ENCODE measurements around the gene GPRC5A. TPM values are rescaled to one million over a fixed set of nuclear protein-coding genes. Genes with fewer than 3 reads are reported as not detected.

The GPRC5A gene
- total RNA-seq, 1 donor from 2014 or later: 27.3 TPM

DNA sequence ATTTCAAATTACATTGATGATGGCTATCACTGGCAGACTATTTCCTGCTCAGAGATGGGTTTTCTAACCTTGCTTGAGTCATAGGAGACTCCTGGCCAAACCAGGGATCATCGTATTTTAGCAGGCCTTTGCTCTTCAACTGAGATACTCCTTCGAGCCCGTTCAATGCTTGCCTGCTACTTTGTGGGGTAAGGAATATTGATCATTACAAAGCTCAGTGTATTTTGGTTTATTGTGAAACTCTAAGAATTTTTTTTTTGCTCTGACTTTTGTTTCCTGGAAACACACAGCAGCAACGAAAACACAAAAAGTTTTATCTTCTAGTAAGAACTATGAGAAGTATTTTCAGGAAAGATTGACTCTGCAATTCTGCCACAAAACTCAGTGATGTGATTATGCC is 56.5 kb downstream of the GPRC5A start:
- no peak overlapping the region for H3K4me3 Mint-ChIP-seq (ENCODE audit: unreplicated experiment)
- DNase-seq (ENCODE audit: extremely low spot score, unreplicated experiment): no peak

DNA sequence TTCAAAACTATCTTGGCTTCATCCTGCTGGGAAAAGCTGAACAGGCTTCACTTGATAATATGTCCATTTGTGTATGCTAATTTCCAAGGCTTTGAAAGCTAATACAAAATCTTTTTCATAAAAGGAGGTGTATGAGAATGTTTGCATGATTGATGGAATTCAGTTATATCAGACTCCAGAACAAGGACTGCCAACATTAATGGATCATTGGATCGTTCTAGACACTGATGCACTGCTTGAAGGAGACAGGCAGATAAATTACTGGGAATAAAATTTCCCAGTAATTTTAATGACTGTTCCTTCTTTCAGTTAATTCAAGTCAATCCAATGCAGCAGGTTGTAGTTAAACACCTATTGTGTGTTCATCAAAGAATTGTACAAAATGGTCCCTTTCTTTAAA is 60.1 kb downstream of the GPRC5A start:
- Mint-ChIP-seq H3K4me3 (ENCODE audit: unreplicated experiment) (no peak overlapping the region), H3K4me1 (ENCODE audit: unreplicated experiment) (peaks cover 3% of the 10 kb centered on the region), H3K27me3 (ENCODE audit: unreplicated experiment) (peaks cover 2% of the 10 kb centered on the region), H3K9me3 (ENCODE audit: unreplicated experiment) (no peaks in the 10 kb centered on the region), H3K36me3 (ENCODE audit: unreplicated experiment) (no peaks in the 10 kb centered on the region), H3K27ac (ENCODE audit: unreplicated experiment) (no peak overlapping the region)
- DNase-seq (ENCODE audit: extremely low spot score, unreplicated experiment): no peak
- TF ChIP-seq, protein P1, sequence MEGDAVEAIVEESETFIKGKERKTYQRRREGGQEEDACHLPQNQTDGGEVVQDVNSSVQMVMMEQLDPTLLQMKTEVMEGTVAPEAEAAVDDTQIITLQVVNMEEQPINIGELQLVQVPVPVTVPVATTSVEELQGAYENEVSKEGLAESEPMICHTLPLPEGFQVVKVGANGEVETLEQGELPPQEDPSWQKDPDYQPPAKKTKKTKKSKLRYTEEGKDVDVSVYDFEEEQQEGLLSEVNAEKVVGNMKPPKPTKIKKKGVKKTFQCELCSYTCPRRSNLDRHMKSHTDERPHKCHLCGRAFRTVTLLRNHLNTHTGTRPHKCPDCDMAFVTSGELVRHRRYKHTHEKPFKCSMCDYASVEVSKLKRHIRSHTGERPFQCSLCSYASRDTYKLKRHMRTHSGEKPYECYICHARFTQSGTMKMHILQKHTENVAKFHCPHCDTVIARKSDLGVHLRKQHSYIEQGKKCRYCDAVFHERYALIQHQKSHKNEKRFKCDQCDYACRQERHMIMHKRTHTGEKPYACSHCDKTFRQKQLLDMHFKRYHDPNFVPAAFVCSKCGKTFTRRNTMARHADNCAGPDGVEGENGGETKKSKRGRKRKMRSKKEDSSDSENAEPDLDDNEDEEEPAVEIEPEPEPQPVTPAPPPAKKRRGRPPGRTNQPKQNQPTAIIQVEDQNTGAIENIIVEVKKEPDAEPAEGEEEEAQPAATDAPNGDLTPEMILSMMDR (IDR thresholded peaks at IDR 0.05): no peak

More for the DNA sequence above, 56.5 kb downstream of the GPRC5A start:
- Mint-ChIP-seq H3K4me1 (ENCODE audit: unreplicated experiment) (no peaks in the 10 kb centered on the region), H3K27me3 (ENCODE audit: unreplicated experiment) (peaks cover 3% of the 10 kb centered on the region), H3K9me3 (ENCODE audit: unreplicated experiment) (no peaks in the 10 kb centered on the region), H3K27ac (ENCODE audit: unreplicated experiment) (no peak overlapping the region), H3K36me3 (ENCODE audit: unreplicated experiment) (no peaks in the 10 kb centered on the region)
- TF ChIP-seq, protein P1 (IDR thresholded peaks at IDR 0.05): no peak

DNA sequence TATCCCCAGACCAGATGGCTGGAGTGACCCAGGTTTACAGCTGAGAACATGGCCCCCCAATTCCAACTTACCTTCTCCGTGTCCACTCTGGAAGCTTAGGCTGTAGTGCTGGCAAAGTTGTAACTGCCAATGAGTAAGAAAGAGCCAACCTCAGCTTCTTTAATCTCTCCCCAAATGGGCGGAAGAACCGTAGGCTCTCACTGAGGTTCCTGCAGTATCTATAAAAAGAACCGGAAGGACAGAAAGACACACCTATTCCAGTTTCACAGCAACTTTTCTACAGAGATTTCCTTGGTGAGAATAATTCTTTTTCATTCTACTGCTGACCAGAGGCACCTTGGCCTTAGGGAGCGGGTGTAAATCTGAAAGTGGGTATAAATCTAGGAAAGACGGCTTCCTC is 60.7 kb downstream of the GPRC5A start, which contains the start of gene GPRC5D:
Gene GPRC5D, minus strand, starts transcription at position 135 of the 400 bp plus-strand sequence. CDS start 1,786 bp downstream, outside the sequence.
- H3K4me3 Mint-ChIP-seq (ENCODE audit: unreplicated experiment): no peak within 1 kb of the TSS
- no peak for DNase-seq (ENCODE audit: extremely low spot score, unreplicated experiment)
- peaks cover 2% of the 10 kb centered on the region for H3K27me3 Mint-ChIP-seq (ENCODE audit: unreplicated experiment)
- TF ChIP-seq, protein P1 (IDR thresholded peaks at IDR 0.05): no peak
- no peak within 1 kb of the TSS for H3K27ac Mint-ChIP-seq (ENCODE audit: unreplicated experiment)
- H3K4me1 Mint-ChIP-seq (ENCODE audit: unreplicated experiment): peaks cover 3% of the 10 kb centered on the region
- no peaks in the 10 kb centered on the region for H3K9me3 Mint-ChIP-seq (ENCODE audit: unreplicated experiment)
- H3K36me3 Mint-ChIP-seq (ENCODE audit: unreplicated experiment): no peaks in the 10 kb centered on the region

DNA sequence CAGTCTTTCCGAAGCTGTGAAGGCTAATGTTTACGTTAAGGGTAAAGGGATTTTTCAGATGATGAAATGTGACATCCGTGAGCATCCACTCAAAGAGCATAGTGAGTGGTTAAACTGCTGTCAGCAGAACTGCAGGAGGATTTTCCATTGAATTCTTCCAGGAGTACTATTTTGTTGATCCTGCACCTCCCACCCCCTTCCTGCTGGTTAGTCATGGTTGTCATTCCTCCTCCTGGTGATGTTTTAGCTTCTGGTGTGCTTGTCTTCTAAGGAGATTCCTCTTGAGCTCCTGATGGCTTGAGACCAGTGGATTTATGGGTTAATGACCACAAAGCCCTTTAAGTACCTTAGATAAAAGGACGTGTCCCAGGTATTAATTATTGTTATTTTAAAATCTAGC is 63.0 kb downstream of the GPRC5A start:
- TF ChIP-seq, protein P1 (IDR thresholded peaks at IDR 0.05): no peak
- no peaks in the 10 kb centered on the region for H3K36me3 Mint-ChIP-seq (ENCODE audit: unreplicated experiment)
- H3K27me3 Mint-ChIP-seq (ENCODE audit: unreplicated experiment): peaks cover 2% of the 10 kb centered on the region
- no peaks in the 10 kb centered on the region for H3K9me3 Mint-ChIP-seq (ENCODE audit: unreplicated experiment)
- H3K27ac Mint-ChIP-seq (ENCODE audit: unreplicated experiment): no peak overlapping the region
- no peak overlapping the region for H3K4me3 Mint-ChIP-seq (ENCODE audit: unreplicated experiment)
- DNase-seq (ENCODE audit: extremely low spot score, unreplicated experiment): no peak
- peaks cover 3% of the 10 kb centered on the region for H3K4me1 Mint-ChIP-seq (ENCODE audit: unreplicated experiment)

DNA sequence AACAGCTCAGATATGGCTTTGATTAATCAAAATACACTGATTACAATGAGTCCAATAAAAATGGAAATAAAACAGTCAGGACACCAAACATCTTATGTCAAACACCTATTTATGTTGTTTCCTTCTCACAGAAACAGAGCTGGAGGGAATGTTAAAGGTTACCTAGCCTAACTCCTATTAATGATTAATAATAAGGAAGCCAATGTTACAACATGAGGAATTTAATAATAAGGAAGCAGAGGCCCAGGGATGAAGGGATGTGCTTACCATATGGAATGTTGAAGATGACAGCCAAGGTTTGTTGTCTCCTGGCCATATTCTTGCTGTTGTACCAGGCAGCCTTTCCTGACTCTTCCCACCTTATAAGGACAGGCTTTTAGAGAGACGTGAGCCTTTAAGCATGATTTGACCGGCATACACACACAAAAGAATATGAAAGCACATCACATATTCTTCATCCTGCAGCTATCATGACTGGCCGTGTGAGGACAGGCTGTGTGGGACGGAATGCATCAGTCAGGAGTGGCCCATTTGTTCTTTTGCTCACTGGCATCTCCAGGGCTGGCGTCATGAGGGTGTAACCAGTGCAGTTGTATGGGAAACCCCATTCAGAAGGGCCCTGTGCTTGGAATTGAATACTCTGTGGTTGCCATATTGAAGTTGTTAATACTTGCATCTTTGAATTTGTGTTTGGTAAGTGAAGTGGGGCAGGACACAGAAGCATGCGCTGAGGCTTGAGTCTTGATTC is 63.7 kb downstream of the GPRC5A start:
- Mint-ChIP-seq H3K4me1 (ENCODE audit: unreplicated experiment) (peaks cover 3% of the 10 kb centered on the region), H3K27ac (ENCODE audit: unreplicated experiment) (no peak overlapping the region), H3K36me3 (ENCODE audit: unreplicated experiment) (no peaks in the 10 kb centered on the region), H3K27me3 (ENCODE audit: unreplicated experiment) (peaks cover 2% of the 10 kb centered on the region), H3K4me3 (ENCODE audit: unreplicated experiment) (no peak overlapping the region), H3K9me3 (ENCODE audit: unreplicated experiment) (no peaks in the 10 kb centered on the region)
- TF ChIP-seq, protein P1 (IDR thresholded peaks at IDR 0.05): no peak
- no peak for DNase-seq (ENCODE audit: extremely low spot score, unreplicated experiment)

Data from osteocyte (in vitro differentiated cells).